NB4 (cell line): ENCODE results near the gene MAP3K15.

Experiments
- DNase-seq: peaks from one replicate; pipeline ENCODE4 v3.0.0; 2010; ENCODE audit warnings: low read depth
- H3K4me3 ChIP-seq: one replicate; pipeline ENCODE4 v1.5.1; 2011; ENCODE audit warnings: mild to moderate bottlenecking, low read depth, low read length, moderate library complexity
- MAX ChIP-seq: IDR thresholded peaks from 2 replicates; pipeline ENCODE4 v1.6.1; 2011; ENCODE audit warnings: low read depth, low read length
- MYC ChIP-seq: IDR thresholded peaks from 2 replicates; pipeline ENCODE4 v1.6.1; 2011; ENCODE audit warnings: low read depth, low read length
- POLR2A ChIP-seq: IDR thresholded peaks from 2 replicates; pipeline ENCODE4 v1.6.1; 2011; ENCODE audit warnings: mild to moderate bottlenecking; ENCODE audit not compliant: insufficient read length; ENCODE audit errors: extremely low read depth
- TF ChIP-seq, protein P1 (sequence below): IDR thresholded peaks from one replicate; pipeline ENCODE4 v1.5.1; 2012; ENCODE audit warnings: low read depth, low read length

The MAP3K15 gene

DNA sequence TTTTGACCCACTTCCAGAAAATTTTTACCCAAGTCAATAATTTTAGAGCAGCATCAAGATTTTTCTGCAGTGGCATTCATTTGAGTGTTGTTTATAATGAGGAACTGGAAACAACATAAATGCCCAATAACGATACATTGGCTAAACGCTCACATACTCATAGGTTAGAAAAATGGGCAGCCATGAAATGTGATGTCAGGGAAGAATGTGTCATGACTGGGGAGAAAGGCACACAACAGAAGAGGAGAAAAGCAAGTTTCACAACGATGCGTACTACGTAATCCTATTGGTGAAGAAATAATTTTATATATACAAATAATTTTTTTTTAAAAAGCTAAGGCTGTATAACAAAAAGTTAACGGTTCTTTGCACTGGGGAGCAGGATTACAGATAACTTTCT is 33.6 kb upstream of the MAP3K15 start:
- no peak for DNase-seq
- TF ChIP-seq POLR2A (no peak), MYC (no peak), MAX (no peak)
- TF ChIP-seq, protein P1, sequence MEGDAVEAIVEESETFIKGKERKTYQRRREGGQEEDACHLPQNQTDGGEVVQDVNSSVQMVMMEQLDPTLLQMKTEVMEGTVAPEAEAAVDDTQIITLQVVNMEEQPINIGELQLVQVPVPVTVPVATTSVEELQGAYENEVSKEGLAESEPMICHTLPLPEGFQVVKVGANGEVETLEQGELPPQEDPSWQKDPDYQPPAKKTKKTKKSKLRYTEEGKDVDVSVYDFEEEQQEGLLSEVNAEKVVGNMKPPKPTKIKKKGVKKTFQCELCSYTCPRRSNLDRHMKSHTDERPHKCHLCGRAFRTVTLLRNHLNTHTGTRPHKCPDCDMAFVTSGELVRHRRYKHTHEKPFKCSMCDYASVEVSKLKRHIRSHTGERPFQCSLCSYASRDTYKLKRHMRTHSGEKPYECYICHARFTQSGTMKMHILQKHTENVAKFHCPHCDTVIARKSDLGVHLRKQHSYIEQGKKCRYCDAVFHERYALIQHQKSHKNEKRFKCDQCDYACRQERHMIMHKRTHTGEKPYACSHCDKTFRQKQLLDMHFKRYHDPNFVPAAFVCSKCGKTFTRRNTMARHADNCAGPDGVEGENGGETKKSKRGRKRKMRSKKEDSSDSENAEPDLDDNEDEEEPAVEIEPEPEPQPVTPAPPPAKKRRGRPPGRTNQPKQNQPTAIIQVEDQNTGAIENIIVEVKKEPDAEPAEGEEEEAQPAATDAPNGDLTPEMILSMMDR, result no peak
- H3K4me3 ChIP-seq, result no peak overlapping the region

- no peak for DNase-seq
- H3K4me3 ChIP-seq, result no peak overlapping the region
- TF ChIP-seq, protein P1, result no peak
- TF ChIP-seq MYC, result no peak
- no peak for TF ChIP-seq MAX
- TF ChIP-seq POLR2A, result no peak
These were observed 33.0 kb upstream of the MAP3K15 start for GRCh38 chrX:19548279-19548678.

DNA sequence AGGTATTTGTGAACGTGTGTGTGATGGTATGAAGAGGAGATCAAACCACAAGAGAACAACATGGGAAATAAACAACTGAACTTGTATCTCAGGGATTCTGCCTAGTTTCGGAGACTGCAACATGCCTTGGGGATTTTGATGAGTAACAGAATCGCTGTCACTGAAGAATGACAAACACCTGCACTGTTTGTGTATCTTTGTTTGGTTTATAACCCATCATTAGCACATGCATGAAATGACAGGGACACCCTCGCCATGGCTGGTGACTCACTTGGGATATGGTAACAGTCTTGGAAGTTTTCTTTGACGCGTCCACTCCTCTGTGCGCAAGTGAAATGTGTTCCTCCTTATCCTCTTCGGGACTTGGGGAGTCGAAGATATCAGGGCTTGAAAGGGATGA is 30.3 kb upstream of the MAP3K15 start:
- DNase-seq, result no peak
- no peak overlapping the region for H3K4me3 ChIP-seq
- TF ChIP-seq MAX (no peak), POLR2A (no peak), MYC (no peak)
- TF ChIP-seq, protein P1, result no peak

- TF ChIP-seq, protein P1, result peak; percentile 54
- no peak for TF ChIP-seq MYC
- peak; percentile 61 for DNase-seq
- no peak overlapping the region for H3K4me3 ChIP-seq
These were observed 29.5 kb upstream of the MAP3K15 start for GRCh38 chrX:19544693-19545305.

GRCh38 chrX:19543951-19544381 is 28.7 kb upstream of the MAP3K15 start:
- no peak for DNase-seq
- TF ChIP-seq MAX, result no peak
- TF ChIP-seq POLR2A, result no peak
- TF ChIP-seq, protein P1, result no peak
- no peak for TF ChIP-seq MYC

GRCh38 chrX:19543020-19543715 is 27.9 kb upstream of the MAP3K15 start:
- H3K4me3 ChIP-seq, result no peak overlapping the region
- TF ChIP-seq MYC (no peak), MAX (no peak), POLR2A (no peak)
- TF ChIP-seq, protein P1, result no peak
- no peak for DNase-seq

More at GRCh38 chrX:19543951-19544381, 28.7 kb upstream of the MAP3K15 start:
- no peak overlapping the region for H3K4me3 ChIP-seq
